Parathyroid adenoma (tissue), 2 donors: ENCODE data around the gene NSF.

Experiments
- H2AFZ ChIP-seq: fragments of 300-600 bp; sonication (generic); one replicate; pipeline ENCODE4 v1.7.0; 2017; ENCODE audit warnings: antibody characterized with exemption, mild to moderate bottlenecking
- H3K27ac ChIP-seq: fragments of 300-600 bp; sonication (generic); one replicate; pipeline ENCODE4 v1.7.0; 2017
- H3K27me3 ChIP-seq: fragments of 300-600 bp; sonication (generic); one replicate; pipeline ENCODE4 v1.7.0; 2017; ENCODE audit warnings: low read length; ENCODE audit not compliant: control insufficient read depth, insufficient read depth
- H3K36me3 ChIP-seq: fragments of 300-600 bp; sonication (generic); one replicate; pipeline ENCODE4 v1.7.0; 2017; ENCODE audit warnings: low read length; ENCODE audit not compliant: control insufficient read depth, insufficient read depth
- H3K4me1 ChIP-seq: fragments of 300-600 bp; sonication (generic); one replicate; pipeline ENCODE4 v1.7.0; 2017; ENCODE audit warnings: control low read depth
- H3K4me2 ChIP-seq: fragments of 300-600 bp; sonication (generic); one replicate; pipeline ENCODE4 v1.7.0; 2017; ENCODE audit warnings: low read length
- H3K4me3 ChIP-seq: fragments of 300-600 bp; sonication (generic); one replicate; pipeline ENCODE4 v1.7.0; 2017; ENCODE audit warnings: low read depth, low read length
- H3K79me2 ChIP-seq: fragments of 300-600 bp; sonication (generic); one replicate; pipeline ENCODE4 v1.7.0; 2017; ENCODE audit warnings: control low read depth
- H3K9ac ChIP-seq: fragments of 300-600 bp; sonication (generic); one replicate; pipeline ENCODE4 v1.7.0; 2017; ENCODE audit warnings: mild to moderate bottlenecking
- H3K9me3 ChIP-seq: fragments of 300-600 bp; sonication (generic); one replicate; pipeline ENCODE4 v1.7.0; 2017; ENCODE audit warnings: low read length; ENCODE audit not compliant: control insufficient read depth
- TF ChIP-seq, protein P1 (sequence below): fragments of 300-600 bp; sonication (generic); IDR thresholded peaks from one replicate; pipeline ENCODE4 v1.7.0; 2017; ENCODE audit warnings: antibody characterized with exemption, mild to moderate bottlenecking
- donor health status: primary hyperparathyroidism.

Gene NSF

DNA sequence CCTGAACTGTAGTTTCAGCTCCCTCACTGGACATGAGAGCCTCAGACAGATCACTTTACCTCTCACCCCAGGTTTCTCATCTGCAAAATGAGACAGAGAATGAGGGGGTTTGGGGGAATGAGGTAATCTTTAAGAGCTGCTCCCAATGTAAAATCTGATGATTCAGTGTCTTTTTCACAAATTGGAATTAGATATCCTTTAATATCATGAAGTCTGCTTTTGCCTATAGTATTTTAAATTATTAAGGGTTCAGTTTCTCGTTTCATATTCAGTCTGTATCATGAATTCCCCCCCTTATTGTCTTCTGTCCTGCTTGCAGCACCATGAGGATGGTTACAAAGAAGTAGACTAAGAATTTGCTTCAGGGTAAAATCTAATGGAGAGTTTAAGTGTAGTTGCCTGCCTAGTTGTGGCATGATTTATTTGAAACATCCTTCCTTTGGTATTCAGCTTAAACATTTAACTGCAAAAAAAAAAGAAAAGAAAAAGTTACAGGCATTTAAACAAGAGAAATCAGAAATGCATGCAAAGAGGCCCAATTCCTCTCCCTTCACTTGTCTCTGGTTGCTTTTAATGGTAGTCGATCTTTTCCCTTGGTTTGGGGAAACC lies 150.8 kb downstream of the NSF start:
- Histone ChIP-seq H3K4me2 (no peak overlapping the region), H3K36me3 (no peaks in the 10 kb centered on the region), H3K27ac (no peak overlapping the region)

DNA sequence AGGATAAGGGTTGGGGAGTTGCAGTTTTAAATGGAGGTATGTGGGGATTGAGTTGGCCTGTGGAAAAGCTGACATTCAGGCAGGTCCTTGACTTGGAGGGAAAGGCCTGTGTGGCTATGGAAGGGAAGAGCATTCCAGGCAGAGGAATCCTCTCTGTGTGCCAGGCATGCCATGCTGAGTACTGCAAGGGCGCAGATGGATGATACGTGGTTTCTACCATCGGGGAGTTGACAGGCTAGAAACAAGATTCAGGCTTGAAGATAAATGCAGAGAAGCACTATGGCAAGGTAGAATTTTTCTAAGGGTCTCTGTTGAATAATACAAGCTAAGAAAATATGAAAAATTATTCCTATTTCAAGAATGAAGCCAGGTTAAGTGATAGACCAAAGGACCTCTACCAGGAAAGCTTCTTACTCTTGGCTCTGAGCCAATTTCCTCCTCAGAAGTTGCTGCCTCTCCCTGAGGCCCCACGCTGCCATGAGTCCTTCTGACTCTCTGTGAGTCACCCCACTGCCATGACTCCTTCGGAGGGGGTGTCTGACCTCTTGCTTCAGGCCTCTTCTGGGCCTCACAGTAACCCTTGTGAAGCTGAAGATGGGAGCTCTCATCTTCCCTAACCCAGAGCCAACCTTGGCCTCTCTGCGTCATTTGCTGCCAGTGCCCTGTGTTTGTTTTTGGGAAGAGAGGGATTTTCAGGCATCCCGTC lies 152.2 kb downstream of the NSF start:
- TF ChIP-seq, protein P1, sequence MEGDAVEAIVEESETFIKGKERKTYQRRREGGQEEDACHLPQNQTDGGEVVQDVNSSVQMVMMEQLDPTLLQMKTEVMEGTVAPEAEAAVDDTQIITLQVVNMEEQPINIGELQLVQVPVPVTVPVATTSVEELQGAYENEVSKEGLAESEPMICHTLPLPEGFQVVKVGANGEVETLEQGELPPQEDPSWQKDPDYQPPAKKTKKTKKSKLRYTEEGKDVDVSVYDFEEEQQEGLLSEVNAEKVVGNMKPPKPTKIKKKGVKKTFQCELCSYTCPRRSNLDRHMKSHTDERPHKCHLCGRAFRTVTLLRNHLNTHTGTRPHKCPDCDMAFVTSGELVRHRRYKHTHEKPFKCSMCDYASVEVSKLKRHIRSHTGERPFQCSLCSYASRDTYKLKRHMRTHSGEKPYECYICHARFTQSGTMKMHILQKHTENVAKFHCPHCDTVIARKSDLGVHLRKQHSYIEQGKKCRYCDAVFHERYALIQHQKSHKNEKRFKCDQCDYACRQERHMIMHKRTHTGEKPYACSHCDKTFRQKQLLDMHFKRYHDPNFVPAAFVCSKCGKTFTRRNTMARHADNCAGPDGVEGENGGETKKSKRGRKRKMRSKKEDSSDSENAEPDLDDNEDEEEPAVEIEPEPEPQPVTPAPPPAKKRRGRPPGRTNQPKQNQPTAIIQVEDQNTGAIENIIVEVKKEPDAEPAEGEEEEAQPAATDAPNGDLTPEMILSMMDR = no peak
- Histone ChIP-seq H3K27ac (no peak overlapping the region), H3K36me3 (no peaks in the 10 kb centered on the region)

More for the DNA sequence above, 150.8 kb downstream of the NSF start:
- no peaks in the 10 kb centered on the region for H3K27me3 ChIP-seq
- H2AFZ ChIP-seq = no peak overlapping the region
- no peaks in the 10 kb centered on the region for H3K4me1 ChIP-seq
- no peak overlapping the region for H3K4me3 ChIP-seq
- H3K9me3 ChIP-seq = no peaks in the 10 kb centered on the region
- TF ChIP-seq, protein P1 = no peak
- no peak overlapping the region for H3K9ac ChIP-seq
- no peaks in the 10 kb centered on the region for H3K79me2 ChIP-seq

DNA sequence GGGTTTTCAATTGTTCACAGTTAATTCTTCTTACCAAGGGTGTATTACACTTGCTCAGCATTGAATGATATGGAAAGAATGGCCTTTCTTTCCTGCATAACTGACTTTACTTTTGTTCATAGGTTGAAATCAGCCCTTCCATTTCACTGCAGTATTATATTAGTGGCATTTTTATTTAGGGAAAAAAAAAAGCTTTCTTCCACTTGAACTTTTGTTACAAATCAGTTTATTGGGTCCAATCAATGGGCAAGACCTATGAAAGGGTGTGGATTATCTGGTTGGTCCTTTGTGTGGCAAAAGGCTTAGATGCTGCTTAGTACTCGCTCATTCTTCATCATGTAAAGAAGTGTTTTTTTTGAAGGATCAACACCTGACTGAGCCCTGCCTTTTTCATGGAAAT lies 154.0 kb downstream of the NSF start:
- Histone ChIP-seq H2AFZ (no peak overlapping the region), H3K36me3 (no peaks in the 10 kb centered on the region), H3K4me2 (no peak overlapping the region), H3K27ac (no peak overlapping the region), H3K79me2 (no peaks in the 10 kb centered on the region), H3K9ac (no peak overlapping the region), H3K27me3 (no peaks in the 10 kb centered on the region), H3K9me3 (no peaks in the 10 kb centered on the region), H3K4me1 (no peaks in the 10 kb centered on the region), H3K4me3 (no peak overlapping the region)
- TF ChIP-seq, protein P1 = no peak

More for the DNA sequence above, 152.2 kb downstream of the NSF start:
- no peaks in the 10 kb centered on the region for H3K27me3 ChIP-seq
- H2AFZ ChIP-seq = no peak overlapping the region
- H3K4me3 ChIP-seq = no peak overlapping the region
- no peaks in the 10 kb centered on the region for H3K9me3 ChIP-seq
- no peak overlapping the region for H3K4me2 ChIP-seq
- H3K79me2 ChIP-seq = no peaks in the 10 kb centered on the region
- no peak overlapping the region for H3K9ac ChIP-seq
- H3K4me1 ChIP-seq = no peaks in the 10 kb centered on the region

DNA sequence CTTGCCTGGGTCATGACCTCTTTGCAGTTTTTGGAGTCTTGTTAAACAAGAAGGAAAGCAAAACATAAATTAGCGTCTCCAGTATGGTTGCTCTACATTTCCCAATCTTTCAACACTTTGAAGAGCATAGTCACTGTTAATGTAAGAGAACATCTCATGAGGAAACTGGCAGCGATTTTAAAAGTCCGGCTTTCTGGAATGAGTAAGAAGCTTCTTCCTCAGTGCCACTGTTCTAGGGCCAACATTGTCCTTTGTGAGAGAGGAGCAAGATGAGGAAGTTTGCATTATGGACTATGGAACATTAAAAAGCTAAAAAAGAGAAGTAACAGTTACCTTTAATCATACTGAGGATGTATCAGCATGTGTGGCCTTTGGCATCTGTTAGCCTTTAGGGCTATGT lies 154.9 kb downstream of the NSF start:
- peaks cover 2% of the 10 kb centered on the region for H3K4me1 ChIP-seq
- H3K9me3 ChIP-seq = no peaks in the 10 kb centered on the region
- no peak overlapping the region for H3K4me2 ChIP-seq
- H3K27ac ChIP-seq = no peak overlapping the region
- H3K36me3 ChIP-seq = no peaks in the 10 kb centered on the region
- TF ChIP-seq, protein P1 = no peak
- H3K79me2 ChIP-seq = no peaks in the 10 kb centered on the region
- no peaks in the 10 kb centered on the region for H3K27me3 ChIP-seq
- H3K9ac ChIP-seq = no peak overlapping the region
- H3K4me3 ChIP-seq = no peak overlapping the region
- no peak overlapping the region for H2AFZ ChIP-seq

DNA sequence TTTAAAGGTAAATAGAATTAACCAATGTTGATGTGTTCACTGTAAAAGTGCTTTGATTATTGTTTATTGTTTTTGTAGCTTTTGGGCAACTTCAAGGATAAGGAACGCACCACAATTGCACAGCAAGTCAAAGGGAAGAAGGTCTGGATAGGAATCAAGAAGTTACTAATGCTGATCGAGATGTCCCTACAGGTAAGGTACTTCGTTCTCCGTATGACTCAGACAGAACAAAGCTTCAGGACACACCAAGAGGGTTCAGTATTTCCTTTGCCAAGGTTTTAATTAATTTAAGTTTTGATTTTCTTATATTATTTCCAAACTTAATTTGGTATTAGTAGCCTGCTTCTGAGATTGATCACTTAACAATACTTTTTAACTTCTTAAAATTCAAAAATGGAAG lies 161.0 kb downstream of the NSF start:
- peaks cover 2% of the 10 kb centered on the region for H3K4me1 ChIP-seq
- H3K9me3 ChIP-seq = no peaks in the 10 kb centered on the region
- no peak overlapping the region for H2AFZ ChIP-seq
- no peaks in the 10 kb centered on the region for H3K27me3 ChIP-seq
- H3K27ac ChIP-seq = no peak overlapping the region
- no peaks in the 10 kb centered on the region for H3K36me3 ChIP-seq
- H3K9ac ChIP-seq = no peak overlapping the region
- no peak overlapping the region for H3K4me3 ChIP-seq
- TF ChIP-seq, protein P1 = no peak
- no peaks in the 10 kb centered on the region for H3K79me2 ChIP-seq
- no peak overlapping the region for H3K4me2 ChIP-seq
